Hepatocyte (in vitro differentiated cells): Measurements from ENCODE around the gene DPY19L2. TPM values are rescaled to one million over a fixed set of nuclear protein-coding genes. Genes with fewer than 3 reads are reported as not detected.
"Not testable (repeated sequence)": the region's sequence is repeated elsewhere in the genome, so short reads cannot be mapped to it uniquely, and the experiment has no call there.

ENCODE experiments used
- DNase-seq: peaks from one replicate; pipeline ENCODE4 v3.0.0-alpha.2; 2016; ENCODE audit warnings: low spot score
- H2AFZ ChIP-seq: fragments of 200-600 bp; sonication (generic); 2 replicates; pipeline ENCODE4 v1.6.0; 2016; ENCODE audit warnings: antibody characterized with exemption, mild to moderate bottlenecking
- H3K27ac ChIP-seq: fragments of 200-600 bp; sonication (generic); 2 replicates; pipeline ENCODE4 v1.5.1; 2016; ENCODE audit warnings: mild to moderate bottlenecking
- H3K27me3 ChIP-seq: fragments of 200-600 bp; sonication (generic); 2 replicates; pipeline ENCODE4 v1.6.1; 2016
- H3K36me3 ChIP-seq: fragments of 200-600 bp; sonication (generic); replicated peaks from 2 replicates; pipeline ENCODE4 v1.5.1; 2016; ENCODE audit warnings: low read depth; ENCODE audit not compliant: insufficient read depth
- H3K4me1 ChIP-seq: fragments of 200-600 bp; sonication (generic); 2 replicates; pipeline ENCODE4 v1.5.1; 2016; ENCODE audit warnings: mild to moderate bottlenecking, moderate library complexity; ENCODE audit not compliant: insufficient read depth
- H3K4me2 ChIP-seq: fragments of 200-600 bp; sonication (generic); 2 replicates; pipeline ENCODE4 v1.6.0; 2016
- H3K4me3 ChIP-seq: fragments of 200-600 bp; sonication (generic); 2 replicates; pipeline ENCODE4 v1.5.1; 2016; ENCODE audit warnings: mild to moderate bottlenecking
- H3K79me2 ChIP-seq: fragments of 200-600 bp; sonication (generic); 2 replicates; pipeline ENCODE4 v1.6.0; 2017; ENCODE audit warnings: mild to moderate bottlenecking
- H3K9me2 ChIP-seq: fragments of 200-600 bp; sonication (generic); replicated peaks from 2 replicates; pipeline ENCODE4 v1.6.0; 2017; ENCODE audit warnings: mild to moderate bottlenecking; ENCODE audit not compliant: insufficient read depth
- H3K9me3 ChIP-seq: fragments of 200-600 bp; sonication (generic); 2 replicates; pipeline ENCODE4 v1.5.1; 2016; ENCODE audit warnings: low read depth, mild to moderate bottlenecking
- H4K20me1 ChIP-seq: fragments of 200-600 bp; sonication (generic); 2 replicates; pipeline ENCODE4 v1.6.0; 2016; ENCODE audit warnings: mild to moderate bottlenecking; ENCODE audit not compliant: insufficient read depth, poor library complexity, severe bottlenecking
- CTCF ChIP-seq: fragments of 200-600 bp; sonication (generic); IDR thresholded peaks from 2 replicates; pipeline ENCODE4 v1.5.1; 2016; ENCODE audit warnings: antibody characterized with exemption, mild to moderate bottlenecking; ENCODE audit not compliant: poor library complexity
- EZH2 ChIP-seq: fragments of 200-600 bp; sonication (generic); IDR thresholded peaks from 2 replicates; pipeline ENCODE4 v1.6.1; 2016; ENCODE audit warnings: antibody characterized with exemption, mild to moderate bottlenecking, borderline replicate concordance
- EZH2phosphoT487 ChIP-seq: fragments of 200-600 bp; sonication (generic); IDR thresholded peaks from one replicate; pipeline ENCODE4 v1.6.1; 2018; ENCODE audit warnings: antibody characterized with exemption, mild to moderate bottlenecking, low read depth, moderate library complexity; ENCODE audit not compliant: unreplicated experiment, severe bottlenecking
- WGBS: methylation state at CpG from one replicate; pipeline ENCODE4 v1.1.6; 2016; ENCODE audit warnings: low lambda C conversion rate; ENCODE audit errors: missing lambda C conversion rate; 5-methylcytosine and 5-hydroxymethylcytosine counted together
- polyA plus RNA-seq: library from polyadenylated mRNA; unstranded; fragments of >200 nt; fragmentation: Nextera tagmentation; extraction: Ambion mirVana; gene quantifications from 2 replicates; pipeline ENCODE4 v1.2.1, GENCODE V29; 2016
- total RNA-seq: library from RNA; depleted of rRNA; stranded (reverse); fragments of >200 nt; gene quantifications from 2 replicates; pipeline ENCODE4 v1.2.3, GENCODE V29; 2014

The DPY19L2 gene
- total and polyA plus RNA-seq, 2 experiments from 2014 or later = 5.0 to 11.6 TPM

- not testable (repeated sequence) for H3K36me3 ChIP-seq, H4K20me1 ChIP-seq, H3K4me2 ChIP-seq, H3K9me3 ChIP-seq, H3K9me2 ChIP-seq, H3K4me1 ChIP-seq, H3K27me3 ChIP-seq, H3K79me2 ChIP-seq, H3K27ac ChIP-seq, DNase-seq, H2AFZ ChIP-seq, H3K4me3 ChIP-seq
- 85% methylated on average over 2 of the region's 2 CpGs for WGBS
Observed at GRCh38 chr12:63711339-63711738, 43.0 kb upstream of the DPY19L2 start.

GRCh38 chr12:63706336-63706735 lies 38.0 kb upstream of the DPY19L2 start:
- H3K9me3 ChIP-seq = no peaks in the 10 kb centered on the region
- H3K4me1 ChIP-seq = no peaks in the 10 kb centered on the region
- TF ChIP-seq CTCF = no peak
- no peak for TF ChIP-seq EZH2
- no peak for TF ChIP-seq EZH2phosphoT487
- whole genome bisulfite sequencing = 89% methylated on average over 3 of the region's 3 CpGs
- no peaks in the 10 kb centered on the region for H3K9me2 ChIP-seq
- no peak overlapping the region for H3K4me3 ChIP-seq
- H3K27me3 ChIP-seq = no peaks in the 10 kb centered on the region
- H3K27ac ChIP-seq = no peak overlapping the region
- H3K79me2 ChIP-seq = no peaks in the 10 kb centered on the region
- DNase-seq = no peak
- H3K4me2 ChIP-seq = no peak overlapping the region
- no peaks in the 10 kb centered on the region for H4K20me1 ChIP-seq
- no peak overlapping the region for H2AFZ ChIP-seq
- no peaks in the 10 kb centered on the region for H3K36me3 ChIP-seq

- not testable (repeated sequence) for H3K4me2 ChIP-seq, H3K27ac ChIP-seq, DNase-seq, H3K27me3 ChIP-seq, H3K9me2 ChIP-seq, H3K4me3 ChIP-seq, H2AFZ ChIP-seq, H3K9me3 ChIP-seq, H3K4me1 ChIP-seq, H4K20me1 ChIP-seq, H3K79me2 ChIP-seq, H3K36me3 ChIP-seq
- WGBS = 75% methylated on average over 3 of the region's 3 CpGs
Observed at GRCh38 chr12:63699678-63700382, 31.5 kb upstream of the DPY19L2 start.

- not testable (repeated sequence) for H4K20me1 ChIP-seq, H3K27ac ChIP-seq, H3K4me3 ChIP-seq, H3K9me3 ChIP-seq, H3K4me1 ChIP-seq, H2AFZ ChIP-seq, H3K9me2 ChIP-seq, H3K4me2 ChIP-seq, H3K27me3 ChIP-seq, DNase-seq, H3K79me2 ChIP-seq, H3K36me3 ChIP-seq
- 23% methylated on average over 2 of the region's 2 CpGs for WGBS
Observed at GRCh38 chr12:63699011-63699410, 30.7 kb upstream of the DPY19L2 start.

- not testable (repeated sequence) for H4K20me1 ChIP-seq, DNase-seq, H3K9me2 ChIP-seq, H2AFZ ChIP-seq, H3K4me1 ChIP-seq, H3K9me3 ChIP-seq, H3K36me3 ChIP-seq, H3K27ac ChIP-seq, H3K4me3 ChIP-seq, H3K27me3 ChIP-seq, H3K79me2 ChIP-seq, H3K4me2 ChIP-seq
- 98% methylated on average over 2 of the region's 2 CpGs for WGBS
Observed at GRCh38 chr12:63690837-63691236, 22.5 kb upstream of the DPY19L2 start.

GRCh38 chr12:63689141-63689540 lies 20.8 kb upstream of the DPY19L2 start:
- H3K4me1 ChIP-seq, H3K27me3 ChIP-seq, H3K27ac ChIP-seq, H3K9me2 ChIP-seq, H3K4me3 ChIP-seq, H3K36me3 ChIP-seq, H3K79me2 ChIP-seq, H4K20me1 ChIP-seq, H3K4me2 ChIP-seq, DNase-seq, H2AFZ ChIP-seq, H3K9me3 ChIP-seq: not testable (repeated sequence)
- 91% methylated on average over 1 of the region's 1 CpG for WGBS

GRCh38 chr12:63686623-63687022 lies 18.3 kb upstream of the DPY19L2 start:
- not testable (repeated sequence) for H2AFZ ChIP-seq, H4K20me1 ChIP-seq, H3K4me2 ChIP-seq, H3K79me2 ChIP-seq, H3K27ac ChIP-seq, H3K9me3 ChIP-seq, H3K27me3 ChIP-seq, DNase-seq, H3K4me3 ChIP-seq, H3K9me2 ChIP-seq, H3K4me1 ChIP-seq, H3K36me3 ChIP-seq
- 100% methylated on average over 1 of the region's 29 CpGs for WGBS

- not testable (repeated sequence) for H2AFZ ChIP-seq, H3K36me3 ChIP-seq, DNase-seq, H4K20me1 ChIP-seq, H3K79me2 ChIP-seq, H3K4me1 ChIP-seq, H3K9me3 ChIP-seq, H3K9me2 ChIP-seq, H3K4me3 ChIP-seq, H3K4me2 ChIP-seq, H3K27me3 ChIP-seq, H3K27ac ChIP-seq
- 90% methylated on average over 1 of the region's 2 CpGs for WGBS
Observed at GRCh38 chr12:63685789-63686188, 17.5 kb upstream of the DPY19L2 start.
